HepG2 (cell line): ENCODE results near the gene ENG. TPM values are rescaled to one million over a fixed set of nuclear protein-coding genes. Genes with fewer than 3 reads are reported as not detected.

ENCODE experiments used
- ATAC-seq: fragments of 200-7000 bp; cut with Tn5 transposase; 3 replicates; pipeline ENCODE4 v1.9.1; 2020; ENCODE audit warnings: mild to moderate bottlenecking, moderate library complexity
- BruUV-seq: library from RNA; stranded (reverse); fragments of 400-500 nt; replicated peaks from 2 replicates; lab custom pipeline; 2021; lab: Mats Ljungman, UMichigan
- CTCF ChIA-PET: fragments of 300-600 bp; formaldehyde crosslinking; extraction: SDS; loops from one replicate; lab custom pipeline; 2021; ENCODE audit warnings: low total read pairs, inconsistent platforms, low intra/inter-chr PET ratio; lab: Yijun Ruan, JAX
- POLR2A ChIA-PET: fragments of 350-600 bp; sonication (Branson Sonifier 250); formaldehyde crosslinking; loops from one replicate; lab custom pipeline; 2020; ENCODE audit warnings: antibody characterized with exemption, inconsistent platforms; lab: Yijun Ruan, JAX
- DNase-seq: peaks from one replicate; pipeline ENCODE4 v3.0.0-alpha.2; 2015; ENCODE audit warnings: low spot score
- FAIRE-seq: peaks from 3 replicates; lab custom pipeline; 2011; peaks lifted over from hg19 to GRCh38; lab: Jason Lieb, UNC
- H2AFZ ChIP-seq: one replicate; pipeline ENCODE4 v1.6.1; 2011; ENCODE audit warnings: low read length, inconsistent platforms
- H3K27ac ChIP-seq: fragments of 300-600 bp; 3 replicates; pipeline ENCODE4 v1.8.0; 2011; ENCODE audit warnings: mixed run types, mild to moderate bottlenecking, mixed read lengths, low read length, inconsistent platforms; ENCODE audit not compliant: insufficient read depth; ENCODE audit errors: extremely low read length
- H3K27me3 ChIP-seq, 2 experiments: fragments of 200-600 bp in 1 of 2; 2 replicates in 1 of 2; 3 replicates in 1 of 2; pipeline versions ENCODE4 v1.6.0 to v1.8.0; 2011; ENCODE audit warnings: low read length in 2 of 2, mild to moderate bottlenecking in 2 of 2, moderate library complexity in 2 of 2, inconsistent platforms in 1 of 2; ENCODE audit not compliant: insufficient read depth in 2 of 2, control insufficient read depth in 1 of 2
- H3K36me3 ChIP-seq, 2 experiments: fragments of 200-600 bp in 1 of 2; replicated peaks in 1 of 2; 2 replicates in 1 of 2; 3 replicates in 1 of 2; pipeline versions ENCODE4 v1.5.1 to v1.8.0; 2011; ENCODE audit warnings: low read length in 2 of 2, inconsistent platforms in 1 of 2; ENCODE audit not compliant: insufficient read depth in 2 of 2, control insufficient read depth in 1 of 2
- H3K4me1 ChIP-seq: 2 replicates; pipeline ENCODE4 v1.5.1; 2012; ENCODE audit warnings: low read length, inconsistent platforms; ENCODE audit not compliant: insufficient read depth
- H3K4me2 ChIP-seq: 2 replicates; pipeline ENCODE4 v1.6.0; 2011; ENCODE audit warnings: low read depth, low read length, inconsistent platforms
- H3K4me3 ChIP-seq, 3 experiments: fragments of 200-600 bp in 1 of 3; sonication (generic), shearing (Covaris generic) in 1 of 3; replicated peaks in 1 of 3; 2 replicates each; pipeline ENCODE4 v1.5.1; 2011 to 2016; ENCODE audit warnings: low read length in 3 of 3, inconsistent platforms in 2 of 3, low read depth in 2 of 3, mild to moderate bottlenecking in 2 of 3, control low read depth in 1 of 3, mixed read lengths in 1 of 3; ENCODE audit not compliant: insufficient read depth in 1 of 3
- H3K79me2 ChIP-seq: one replicate; pipeline ENCODE4 v1.6.1; 2011; ENCODE audit warnings: low read length, inconsistent platforms; ENCODE audit not compliant: insufficient read depth
- H3K9ac ChIP-seq: 2 replicates; pipeline ENCODE4 v1.6.0; 2011; ENCODE audit warnings: mild to moderate bottlenecking, low read depth, low read length, inconsistent platforms; ENCODE audit not compliant: insufficient read depth
- H3K9me3 ChIP-seq: 2 replicates; pipeline ENCODE4 v1.5.1; 2012; ENCODE audit warnings: mild to moderate bottlenecking, low read length
- H4K20me1 ChIP-seq: 2 replicates; pipeline ENCODE4 v1.6.0; 2011; ENCODE audit warnings: inconsistent platforms, mild to moderate bottlenecking, low read length, moderate library complexity; ENCODE audit not compliant: insufficient read depth
- BORCS8-MEF2B ChIP-seq: sonication (generic); formaldehyde crosslinking; IDR thresholded peaks from 2 replicates; pipeline ENCODE4 v1.8.0; 2022; ENCODE audit warnings: mild to moderate bottlenecking, missing genetic modification reagents
- CCAR2 ChIP-seq: fragments of 200-400 bp; formaldehyde crosslinking; optimal IDR thresholded peaks from 2 replicates; pipeline ENCODE3; 2018; ENCODE audit warnings: low read depth, mild to moderate bottlenecking, low read length, moderate library complexity
- KDM3A ChIP-seq: IDR thresholded peaks from 2 replicates; pipeline ENCODE4 v1.6.1; 2018; ENCODE audit warnings: low read depth, missing compliant biosample characterization
- MAFF ChIP-seq: IDR thresholded peaks from 2 replicates; pipeline ENCODE4 v1.6.1; 2011; ENCODE audit warnings: low read depth, low read length, improper control_type of control experiment
- NKX3-1 ChIP-seq: sonication (generic); formaldehyde crosslinking; IDR thresholded peaks from 2 replicates; pipeline ENCODE4 v1.5.0; 2020; ENCODE audit warnings: missing genetic modification reagents
- NR2F1 ChIP-seq, 2 experiments: fragments of 450-650 bp in 1 of 2; formaldehyde crosslinking in 1 of 2; IDR thresholded peaks; 2 replicates each; pipeline versions ENCODE4 v1.5.0 to v1.6.1; 2016 to 2020; ENCODE audit warnings: mild to moderate bottlenecking in 1 of 2, missing compliant biosample characterization in 1 of 2, missing genetic modification reagents in 1 of 2, moderate library complexity in 1 of 2
- PHF5A ChIP-seq: IDR thresholded peaks from one replicate; pipeline ENCODE4 v1.6.1; 2018; ENCODE audit warnings: low read depth, missing genetic modification reagents; ENCODE audit not compliant: unreplicated experiment
- TRIM24 ChIP-seq: sonication (generic); formaldehyde crosslinking; IDR thresholded peaks from 2 replicates; pipeline ENCODE4 v1.8.0; 2022; ENCODE audit warnings: mild to moderate bottlenecking, missing genetic modification reagents
- YY1 ChIP-seq: IDR thresholded peaks from 2 replicates; pipeline ENCODE4 v1.6.1; 2011; ENCODE audit warnings: low read length, low read depth, moderate library complexity, mild to moderate bottlenecking; ENCODE audit not compliant: insufficient read depth, insufficient replicate concordance
- ZFP90 ChIP-seq: sonication (generic); formaldehyde crosslinking; IDR thresholded peaks from 2 replicates; pipeline ENCODE4 v1.8.0; 2022; ENCODE audit warnings: missing genetic modification reagents, mild to moderate bottlenecking, inconsistent platforms, borderline replicate concordance
- ZFY ChIP-seq: sonication (generic); formaldehyde crosslinking; IDR thresholded peaks from 2 replicates; pipeline ENCODE4 v1.4.0; 2020; ENCODE audit warnings: missing genetic modification reagents
- ZNF20 ChIP-seq: sonication (generic); formaldehyde crosslinking; IDR thresholded peaks from 2 replicates; pipeline ENCODE4 v1.4.0; 2020; ENCODE audit warnings: mild to moderate bottlenecking, moderate library complexity, missing genetic modification reagents
- ZNF317 ChIP-seq: sonication (generic); formaldehyde crosslinking; IDR thresholded peaks from 2 replicates; pipeline ENCODE4 v1.5.0; 2020; ENCODE audit warnings: mild to moderate bottlenecking, missing genetic modification reagents
- ZNF484 ChIP-seq: sonication (generic); formaldehyde crosslinking; IDR thresholded peaks from 2 replicates; pipeline ENCODE4 v1.5.1; 2020; ENCODE audit warnings: mild to moderate bottlenecking, low read depth, missing genetic modification reagents, borderline replicate concordance
- ZNF530 ChIP-seq: sonication (generic); formaldehyde crosslinking; IDR thresholded peaks from 2 replicates; pipeline ENCODE4 v1.5.0; 2020; ENCODE audit warnings: low read depth, mild to moderate bottlenecking, missing genetic modification reagents
- ZNF720 ChIP-seq: sonication (generic); formaldehyde crosslinking; IDR thresholded peaks from 2 replicates; pipeline ENCODE4 v1.4.0; 2020; ENCODE audit warnings: missing genetic modification reagents
- ZNF878 ChIP-seq: sonication (generic); formaldehyde crosslinking; IDR thresholded peaks from 2 replicates; pipeline ENCODE4 v1.8.1; 2023; ENCODE audit warnings: mild to moderate bottlenecking, missing genetic modification reagents, moderate library complexity
- WGBS: methylation state at CpG from one replicate; pipeline ENCODE4 v1.1.6; 2017; ENCODE audit warnings: low lambda C conversion rate; 5-methylcytosine and 5-hydroxymethylcytosine counted together
- in situ Hi-C: cut with HindIII; loops from 2 replicates; pipeline ENCODE4 v1.10.0; 2017; ENCODE audit warnings: low pct_unique_long_range_greater_than_20kb; ENCODE audit not compliant: extremely low pct_ligation_motif_present
- intact Hi-C: fragments of 100-400 bp; cut with micrococcal nuclease; formaldehyde crosslinking; loops from one replicate; pipeline ENCODE4 v1.10.0; 2022; ENCODE audit not compliant: unreplicated experiment
- polyA plus RNA-seq, 8 experiments: library from polyadenylated mRNA; depleted of rRNA in 3 of 8; stranded (reverse) in 7 of 8; unstranded in 1 of 8; fragments of >200 nt; fragmentation: Illumina TruSeq in 4 of 8; extraction: Trizol in 4 of 8; gene quantifications; 2 replicates each; pipeline versions ENCODE4 v1.2.1 to v1.2.3, GENCODE V29; 2011 to 2016; ENCODE audit warnings: low read depth in 4 of 8, missing spikeins in 1 of 8, mixed read lengths in 1 of 8; ENCODE audit not compliant: insufficient read depth in 1 of 8
- total RNA-seq, 5 experiments: library from RNA; depleted of rRNA; stranded (reverse); fragments of >200 nt; fragmentation: Illumina TruSeq; extraction: Trizol; gene quantifications; 2 replicates each; pipeline ENCODE4 v1.2.3, GENCODE V29; 2016; ENCODE audit warnings: low read depth in 1 of 5
- TF ChIP-seq, protein P1 (sequence below): sonication (generic); formaldehyde crosslinking; IDR thresholded peaks from 2 replicates; pipeline ENCODE4 v1.8.0; 2022; ENCODE audit warnings: low read depth, missing genetic modification reagents
- TF ChIP-seq, protein P2 (sequence below): sonication (generic); formaldehyde crosslinking; IDR thresholded peaks from 2 replicates; pipeline ENCODE4 v1.4.0; 2020; ENCODE audit warnings: low read depth, missing genetic modification reagents
- TF ChIP-seq, protein P3 (sequence below): sonication (generic); formaldehyde crosslinking; conservative IDR thresholded peaks from 2 replicates; pipeline ENCODE4 v1.8.0; 2022; ENCODE audit warnings: low read depth, missing genetic modification reagents

Gene ENG
- total and polyA plus RNA-seq, 2 of the 13 experiments (the other 11 are each of a cell fraction or from before 2014, with no cell fraction given): 0.02 to 1.1 TPM

DNA sequence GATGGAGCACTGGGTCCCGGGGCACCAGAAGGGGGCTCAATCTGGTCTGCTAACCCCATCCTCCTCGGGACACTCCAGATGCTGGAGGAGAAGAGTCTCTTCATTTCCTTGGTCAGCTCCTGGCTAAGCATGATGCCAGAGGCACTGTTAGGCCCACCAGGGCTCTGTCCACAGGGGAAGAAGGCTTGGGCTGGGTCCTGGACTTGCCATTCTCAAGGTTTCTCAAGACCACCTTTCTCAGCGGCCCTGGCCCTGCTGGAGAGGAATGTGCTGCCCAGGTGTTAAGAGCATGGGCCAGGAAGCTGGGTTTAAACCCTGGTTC is 83.9 kb downstream of the ENG start:
- POLR2A ChIA-PET: interaction anchor here (0.9 to 1.3 kb wide), 9 partner anchors 15 to 320 kb away, joined by 3 to 9 read pairs (median 5); partner anchors contain the start of genes CDK9, PTRH1, TOR2A and TTC16
- Histone ChIP-seq H3K27ac (no peak overlapping the region), H3K9ac (no peak overlapping the region), H3K4me2 (peak overlapping the region; percentile 90), H3K79me2 (no peaks in the 10 kb centered on the region), H3K4me1 (peaks cover 9% of the 10 kb centered on the region), H3K4me3 (peak overlapping the region in 1 of 3 experiments; percentile 70; a peak in 2 of 6 replicates), H2AFZ (no peak overlapping the region), H4K20me1 (no peaks in the 10 kb centered on the region), H3K36me3 (no peaks in the 10 kb centered on the region), H3K9me3 (no peaks in the 10 kb centered on the region), H3K27me3 (peaks cover 2 to 40% of the 10 kb centered on the region in 2 experiments; a peak in 3 of 5 replicates)
- FAIRE-seq: no peak
- no CpG with 5 or more reads among the region's 3 CpGs for WGBS
- CTCF ChIA-PET: no interaction called here
- no TSS peak for BruUV-seq
- intact Hi-C loops: no loop called here
- DNase-seq: no peak
- TF ChIP-seq PHF5A: no peak
- TF ChIP-seq ZFP90 (CRISPR knock-in tag): no peak
- no peak for TF ChIP-seq ZFY
- no peak for TF ChIP-seq CCAR2
- TF ChIP-seq, protein P1, sequence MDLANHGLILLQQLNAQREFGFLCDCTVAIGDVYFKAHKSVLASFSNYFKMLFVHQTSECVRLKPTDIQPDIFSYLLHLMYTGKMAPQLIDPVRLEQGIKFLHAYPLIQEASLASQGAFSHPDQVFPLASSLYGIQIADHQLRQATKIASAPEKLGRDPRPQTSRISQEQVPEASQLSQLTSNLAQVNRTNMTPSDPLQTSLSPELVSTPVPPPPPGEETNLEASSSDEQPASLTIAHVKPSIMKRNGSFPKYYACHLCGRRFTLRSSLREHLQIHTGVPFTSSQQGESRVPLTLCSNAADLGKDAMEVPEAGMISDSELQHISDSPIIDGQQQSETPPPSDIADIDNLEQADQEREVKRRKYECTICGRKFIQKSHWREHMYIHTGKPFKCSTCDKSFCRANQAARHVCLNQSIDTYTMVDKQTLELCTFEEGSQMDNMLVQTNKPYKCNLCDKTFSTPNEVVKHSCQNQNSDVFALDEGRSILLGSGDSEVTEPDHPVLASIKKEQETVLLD: no peak
- no peak for TF ChIP-seq BORCS8-MEF2B (CRISPR knock-in tag)
- TF ChIP-seq, protein P2, sequence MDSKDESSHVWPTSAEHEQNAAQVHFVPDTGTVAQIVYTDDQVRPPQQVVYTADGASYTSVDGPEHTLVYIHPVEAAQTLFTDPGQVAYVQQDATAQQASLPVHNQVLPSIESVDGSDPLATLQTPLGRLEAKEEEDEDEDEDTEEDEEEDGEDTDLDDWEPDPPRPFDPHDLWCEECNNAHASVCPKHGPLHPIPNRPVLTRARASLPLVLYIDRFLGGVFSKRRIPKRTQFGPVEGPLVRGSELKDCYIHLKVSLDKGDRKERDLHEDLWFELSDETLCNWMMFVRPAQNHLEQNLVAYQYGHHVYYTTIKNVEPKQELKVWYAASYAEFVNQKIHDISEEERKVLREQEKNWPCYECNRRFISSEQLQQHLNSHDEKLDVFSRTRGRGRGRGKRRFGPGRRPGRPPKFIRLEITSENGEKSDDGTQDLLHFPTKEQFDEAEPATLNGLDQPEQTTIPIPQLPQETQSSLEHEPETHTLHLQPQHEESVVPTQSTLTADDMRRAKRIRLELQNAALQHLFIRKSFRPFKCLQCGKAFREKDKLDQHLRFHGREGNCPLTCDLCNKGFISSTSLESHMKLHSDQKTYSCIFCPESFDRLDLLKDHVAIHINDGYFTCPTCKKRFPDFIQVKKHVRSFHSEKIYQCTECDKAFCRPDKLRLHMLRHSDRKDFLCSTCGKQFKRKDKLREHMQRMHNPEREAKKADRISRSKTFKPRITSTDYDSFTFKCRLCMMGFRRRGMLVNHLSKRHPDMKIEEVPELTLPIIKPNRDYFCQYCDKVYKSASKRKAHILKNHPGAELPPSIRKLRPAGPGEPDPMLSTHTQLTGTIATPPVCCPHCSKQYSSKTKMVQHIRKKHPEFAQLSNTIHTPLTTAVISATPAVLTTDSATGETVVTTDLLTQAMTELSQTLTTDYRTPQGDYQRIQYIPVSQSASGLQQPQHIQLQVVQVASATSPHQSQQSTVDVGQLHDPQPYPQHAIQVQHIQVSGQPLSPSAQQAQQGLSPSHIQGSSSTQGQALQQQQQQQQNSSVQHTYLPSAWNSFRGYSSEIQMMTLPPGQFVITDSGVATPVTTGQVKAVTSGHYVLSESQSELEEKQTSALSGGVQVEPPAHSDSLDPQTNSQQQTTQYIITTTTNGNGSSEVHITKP (CRISPR knock-in tag): no peak
- TF ChIP-seq MAFF: no peak
- TF ChIP-seq ZNF720 (CRISPR knock-in tag): no peak
- TF ChIP-seq KDM3A (CRISPR knock-in tag): no peak
- no peak for TF ChIP-seq ZNF484 (CRISPR knock-in tag)
- TF ChIP-seq ZNF317 (CRISPR knock-in tag): no peak
- TF ChIP-seq ZNF878: no peak
- no peak for TF ChIP-seq ZNF20 (CRISPR knock-in tag)
- no peak for TF ChIP-seq NKX3-1 (CRISPR knock-in tag)
- TF ChIP-seq, protein P3, sequence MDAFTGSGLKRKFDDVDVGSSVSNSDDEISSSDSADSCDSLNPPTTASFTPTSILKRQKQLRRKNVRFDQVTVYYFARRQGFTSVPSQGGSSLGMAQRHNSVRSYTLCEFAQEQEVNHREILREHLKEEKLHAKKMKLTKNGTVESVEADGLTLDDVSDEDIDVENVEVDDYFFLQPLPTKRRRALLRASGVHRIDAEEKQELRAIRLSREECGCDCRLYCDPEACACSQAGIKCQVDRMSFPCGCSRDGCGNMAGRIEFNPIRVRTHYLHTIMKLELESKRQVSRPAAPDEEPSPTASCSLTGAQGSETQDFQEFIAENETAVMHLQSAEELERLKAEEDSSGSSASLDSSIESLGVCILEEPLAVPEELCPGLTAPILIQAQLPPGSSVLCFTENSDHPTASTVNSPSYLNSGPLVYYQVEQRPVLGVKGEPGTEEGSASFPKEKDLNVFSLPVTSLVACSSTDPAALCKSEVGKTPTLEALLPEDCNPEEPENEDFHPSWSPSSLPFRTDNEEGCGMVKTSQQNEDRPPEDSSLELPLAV (CRISPR knock-in tag): no peak
- TF ChIP-seq YY1: no peak
- no peak for TF ChIP-seq NR2F1 (CRISPR knock-in tag; IDR thresholded peaks at IDR 0.05)
- no peak for TF ChIP-seq ZNF530 (CRISPR knock-in tag)
- TF ChIP-seq TRIM24: no peak
- no peak for ATAC-seq
- in situ Hi-C loops: no loop called here
